Liver (tissue), 9 donors: ENCODE data around the gene RPL35A. TPM values are rescaled to one million over a fixed set of nuclear protein-coding genes. Genes with fewer than 3 reads are reported as not detected.

Experiments
- DNase-seq: peaks from one replicate; pipeline ENCODE4 v3.0.0-alpha.2; 2017; ENCODE audit warnings: low spot score
- H3K27ac ChIP-seq, 2 donors: one replicate each; pipeline ENCODE4 v1.7.0; 2013; ENCODE audit warnings: inconsistent platforms in 2 of 2, low read length in 2 of 2, control low read depth in 1 of 2, low read depth in 1 of 2, mild to moderate bottlenecking in 1 of 2
- H3K27me3 ChIP-seq, 4 donors: one replicate each; pipeline versions ENCODE4 v1.6.1 to v1.7.0; 2013; ENCODE audit warnings: low read length in 3 of 4, inconsistent platforms in 1 of 4, mild to moderate bottlenecking in 1 of 4, moderate library complexity in 1 of 4; ENCODE audit not compliant: control insufficient read depth in 4 of 4, insufficient read depth in 4 of 4
- H3K36me3 ChIP-seq, 4 donors: one replicate each; pipeline versions ENCODE4 v1.6.1 to v1.7.0; 2013; ENCODE audit warnings: low read length in 3 of 4, mild to moderate bottlenecking in 3 of 4, low read depth in 1 of 4, moderate library complexity in 1 of 4; ENCODE audit not compliant: control insufficient read depth in 4 of 4, insufficient read depth in 3 of 4
- H3K4me1 ChIP-seq, 4 donors: one replicate each; pipeline versions ENCODE4 v1.6.1 to v1.7.0; 2013; ENCODE audit warnings: low read length in 3 of 4, mild to moderate bottlenecking in 3 of 4, moderate library complexity in 1 of 4; ENCODE audit not compliant: control insufficient read depth in 4 of 4, insufficient read depth in 4 of 4
- H3K4me3 ChIP-seq, 3 donors: one replicate each; pipeline versions ENCODE4 v1.6.1 to v1.7.0; 2013; ENCODE audit warnings: low read length in 3 of 3, control low read depth in 1 of 3, low read depth in 1 of 3, mild to moderate bottlenecking in 1 of 3
- H3K9ac ChIP-seq, 2 donors: one replicate each; pipeline ENCODE4 v1.7.0; 2013; ENCODE audit warnings: low read length in 2 of 2, mild to moderate bottlenecking in 2 of 2, moderate library complexity in 2 of 2, control low read depth in 1 of 2, low read depth in 1 of 2
- H3K9me3 ChIP-seq, 4 donors: one replicate each; pipeline versions ENCODE4 v1.6.1 to v1.7.0; 2013; ENCODE audit warnings: low read length in 3 of 4; ENCODE audit not compliant: control insufficient read depth in 4 of 4
- ATF3 ChIP-seq: IDR thresholded peaks from 2 replicates; pipeline ENCODE4 v1.6.1; 2016; ENCODE audit warnings: antibody characterized with exemption
- CTCF ChIP-seq: fragments of 150-350 bp; IDR thresholded peaks from 2 replicates; pipeline ENCODE4 v1.5.1; 2017; ENCODE audit warnings: improper control_type of control experiment, low read depth, low read length; ENCODE audit not compliant: missing input control
- EGR1 ChIP-seq, 2 donors: IDR thresholded peaks; 2 replicates each; pipeline ENCODE4 v1.6.1; 2016 to 2018; ENCODE audit warnings: antibody characterized with exemption in 2 of 2, low read depth in 2 of 2
- FOXA2 ChIP-seq: IDR thresholded peaks from 2 replicates; pipeline ENCODE4 v1.6.1; 2016; ENCODE audit warnings: antibody characterized with exemption
- GABPA ChIP-seq, 2 donors: IDR thresholded peaks in 1 of 2; conservative IDR thresholded peaks in 1 of 2; 2 replicates each; pipeline ENCODE4 v1.6.1; 2016; ENCODE audit warnings: antibody characterized with exemption in 2 of 2, mild to moderate bottlenecking in 1 of 2, moderate library complexity in 1 of 2
- HNF4A ChIP-seq, 2 donors: conservative IDR thresholded peaks; 2 replicates each; pipeline ENCODE4 v1.6.1; 2016; ENCODE audit warnings: antibody characterized with exemption in 2 of 2, mild to moderate bottlenecking in 2 of 2
- HNF4G ChIP-seq: IDR thresholded peaks from 2 replicates; pipeline ENCODE4 v1.6.1; 2016; ENCODE audit warnings: antibody characterized with exemption
- MAX ChIP-seq: IDR thresholded peaks from 2 replicates; pipeline ENCODE4 v1.6.1; 2016; ENCODE audit warnings: antibody characterized with exemption
- NR2F2 ChIP-seq: IDR thresholded peaks from 2 replicates; pipeline ENCODE4 v1.6.1; 2016; ENCODE audit warnings: antibody characterized with exemption
- RAD21 ChIP-seq, 2 donors: IDR thresholded peaks; 2 replicates each; pipeline ENCODE4 v1.6.1; 2016; ENCODE audit warnings: antibody characterized with exemption in 2 of 2, mild to moderate bottlenecking in 2 of 2
- REST ChIP-seq: IDR thresholded peaks from 2 replicates; pipeline ENCODE4 v1.6.1; 2016; ENCODE audit warnings: antibody characterized with exemption, mild to moderate bottlenecking
- RXRA ChIP-seq, 2 donors: IDR thresholded peaks; 2 replicates each; pipeline ENCODE4 v1.6.1; 2017 to 2018; ENCODE audit warnings: antibody characterized with exemption in 2 of 2, mild to moderate bottlenecking in 1 of 2
- TAF1 ChIP-seq: conservative IDR thresholded peaks from 2 replicates; pipeline ENCODE4 v1.6.1; 2016; ENCODE audit warnings: antibody characterized with exemption, mild to moderate bottlenecking
- YY1 ChIP-seq: IDR thresholded peaks from 2 replicates; pipeline ENCODE4 v1.6.1; 2016; ENCODE audit warnings: antibody characterized with exemption, mild to moderate bottlenecking
- ZBTB33 ChIP-seq: IDR thresholded peaks from 2 replicates; pipeline ENCODE4 v1.6.1; 2016; ENCODE audit warnings: antibody characterized with exemption
- WGBS: extraction: QIAGEN DNeasy Blood & Tissue Kit; methylation state at CpG from one replicate; pipeline ENCODE4 v1.1.7; 2013; 5-methylcytosine and 5-hydroxymethylcytosine counted together
- polyA plus RNA-seq, 2 donors: library from polyadenylated mRNA; stranded (reverse) in 1 of 2; unstranded in 1 of 2; fragments of 200-250 nt in 1 of 2; fragments of >200 nt in 1 of 2; fragmentation: Nextera tagmentation in 1 of 2; extraction: Ambion mirVana in 1 of 2; gene quantifications; one replicate each; pipeline versions ENCODE4 v1.2.1 to v1.2.3, GENCODE V29; 2013 to 2015
- total RNA-seq, 2 donors: library from RNA; depleted of rRNA; stranded (reverse); fragments of >200 nt; gene quantifications; one replicate each; pipeline ENCODE4 v1.2.3, GENCODE V29; 2014
- donor health status: healthy.
- donor health status: healthy.
- donor health status: healthy.
- donor health status: healthy.
- donor health status: healthy.

The RPL35A gene
- total and polyA plus RNA-seq, 4 donors, result 121 to 361 (median 270) TPM

- Histone ChIP-seq H3K27ac (no peak overlapping the region), H3K4me3 (no peak overlapping the region), H3K27me3 (no peaks in the 10 kb centered on the region), H3K9ac (no peak overlapping the region), H3K36me3 (no peaks in the 10 kb centered on the region), H3K9me3 (no peaks in the 10 kb centered on the region), H3K4me1 (no peaks in the 10 kb centered on the region)
- 67% methylated on average over 3 of the region's 3 CpGs for WGBS
- no peak for TF ChIP-seq ATF3
- TF ChIP-seq FOXA2, result no peak
- TF ChIP-seq HNF4A (conservative IDR thresholded peaks at IDR 0.05), result no peak
- no peak for TF ChIP-seq GABPA (IDR thresholded peaks at IDR 0.05 in 1 of 2, conservative IDR thresholded peaks at IDR 0.05 in 1 of 2)
- TF ChIP-seq EGR1 (IDR thresholded peaks at IDR 0.05; ENCODE audit: low read depth in 2 of 2), result no peak
- TF ChIP-seq YY1, result no peak
- no peak for TF ChIP-seq NR2F2
- TF ChIP-seq ZBTB33, result no peak
- TF ChIP-seq HNF4G, result no peak
- no peak for TF ChIP-seq REST
- TF ChIP-seq MAX, result no peak
- TF ChIP-seq TAF1, result no peak
- TF ChIP-seq RXRA (IDR thresholded peaks at IDR 0.05), result no peak
- TF ChIP-seq RAD21 (IDR thresholded peaks at IDR 0.05), result no peak
- TF ChIP-seq CTCF, result no peak
- no peak for DNase-seq
Measured at GRCh38 chr3:197906850-197907187, 43.2 kb upstream of the RPL35A start.

- Histone ChIP-seq H3K4me1 (no peaks in the 10 kb centered on the region), H3K27ac (no peak overlapping the region), H3K4me3 (no peak overlapping the region), H3K9ac (no peak overlapping the region), H3K9me3 (no peaks in the 10 kb centered on the region), H3K27me3 (no peaks in the 10 kb centered on the region), H3K36me3 (no peaks in the 10 kb centered on the region)
- 81% methylated on average over 2 of the region's 2 CpGs for WGBS
- DNase-seq, result no peak
- TF ChIP-seq ZBTB33 (no peak), RAD21 (IDR thresholded peaks at IDR 0.05) (no peak), GABPA (IDR thresholded peaks at IDR 0.05 in 1 of 2, conservative IDR thresholded peaks at IDR 0.05 in 1 of 2) (no peak), REST (no peak), CTCF (no peak), RXRA (IDR thresholded peaks at IDR 0.05) (no peak), EGR1 (IDR thresholded peaks at IDR 0.05; ENCODE audit: low read depth in 2 of 2) (no peak), HNF4A (conservative IDR thresholded peaks at IDR 0.05) (no peak), YY1 (no peak)
Measured at GRCh38 chr3:197907196-197907595, 42.8 kb upstream of the RPL35A start.
